Superior temporal gyrus (tissue), 1 donor: ENCODE measurements around the gene FOXK1.

Experiments used
- DNase-seq: peaks from one replicate; pipeline ENCODE4 v3.0.0-alpha.2; 2016; ENCODE audit errors: extremely low spot score

FOXK1 gene

GRCh38 chr7:4818000-4818794 lies 136.1 kb downstream of the FOXK1 start:
- DNase-seq, result no peak

GRCh38 chr7:4819560-4820404 lies 137.7 kb downstream of the FOXK1 start:
- DNase-seq, result no peak

DNA sequence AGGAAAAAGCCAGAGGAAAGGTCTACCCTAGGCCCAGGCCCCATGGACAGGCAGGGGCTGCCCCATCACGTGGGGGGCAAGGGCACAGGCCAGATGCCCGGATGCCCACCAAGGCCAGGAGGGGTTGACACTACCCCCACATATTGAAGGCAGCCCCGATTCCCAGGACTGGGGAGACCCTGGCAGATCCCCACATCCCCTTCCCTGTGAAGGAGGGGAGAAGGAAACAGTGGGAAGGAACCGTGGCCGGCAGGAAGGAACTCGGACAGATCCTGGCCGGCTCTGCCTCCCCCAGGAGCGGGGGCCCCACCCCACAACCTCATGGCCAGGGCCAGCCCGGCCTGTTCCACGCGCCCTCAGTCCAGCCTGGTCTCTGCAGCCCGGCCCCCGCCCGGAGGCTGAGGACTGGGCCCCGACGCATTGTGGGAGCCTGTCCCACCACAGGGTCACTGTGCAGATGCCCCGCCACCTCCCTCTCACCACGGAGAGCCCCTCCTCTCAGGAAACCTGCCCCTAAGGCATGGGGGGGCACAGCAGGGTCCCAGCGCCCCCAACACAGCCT lies 138.4 kb downstream of the FOXK1 start:
- DNase-seq, result no peak
